Lower leg skin (tissue), 4 donors: ENCODE results near the gene FAH. TPM values are rescaled to one million over a fixed set of nuclear protein-coding genes. Genes with fewer than 3 reads are reported as not detected.

Experiments
- DNase-seq, 2 donors: peaks; one replicate each; pipeline ENCODE4 v3.0.0-alpha.2; 2019; ENCODE audit warnings: low spot score in 2 of 2
- H3K4me3 ChIP-seq: fragments of 200-600 bp; sonication (generic); 2 replicates; pipeline ENCODE4 v1.5.1; 2017; ENCODE audit warnings: mild to moderate bottlenecking, low read depth; ENCODE audit not compliant: poor library complexity, severe bottlenecking
- POLR2A ChIP-seq, 2 donors: fragments of 450-650 bp; IDR thresholded peaks; one replicate each; pipeline ENCODE4 v1.6.1; 2016 to 2017; ENCODE audit warnings: antibody characterized with exemption in 2 of 2, mild to moderate bottlenecking in 1 of 2, moderate library complexity in 1 of 2
- WGBS, 2 donors: methylation state at CpG; one replicate each; pipeline ENCODE4 v1.1.5; 2018; 5-methylcytosine and 5-hydroxymethylcytosine counted together
- intact Hi-C: fragments of 100-400 bp; cut with DNase I; formaldehyde crosslinking; loops from one replicate; pipeline ENCODE4 v1.15.0; 2023; ENCODE audit warnings: low total_unique reads
- total RNA-seq, 4 donors: library from RNA; depleted of rRNA; stranded (reverse); fragments of >200 nt; gene quantifications; one replicate each; pipeline ENCODE4 v1.1.0, GENCODE V29; 2016
- TF ChIP-seq, protein P1 (sequence below), 3 donors: fragments of 450-650 bp; IDR thresholded peaks; one replicate each; pipeline ENCODE4 v1.5.1; 2016; ENCODE audit warnings: antibody characterized with exemption in 3 of 3, mild to moderate bottlenecking in 3 of 3, moderate library complexity in 2 of 3

FAH gene
- total RNA-seq, 4 donors from 2014 or later = 9.8 to 19.9 (median 11.8) TPM

DNA sequence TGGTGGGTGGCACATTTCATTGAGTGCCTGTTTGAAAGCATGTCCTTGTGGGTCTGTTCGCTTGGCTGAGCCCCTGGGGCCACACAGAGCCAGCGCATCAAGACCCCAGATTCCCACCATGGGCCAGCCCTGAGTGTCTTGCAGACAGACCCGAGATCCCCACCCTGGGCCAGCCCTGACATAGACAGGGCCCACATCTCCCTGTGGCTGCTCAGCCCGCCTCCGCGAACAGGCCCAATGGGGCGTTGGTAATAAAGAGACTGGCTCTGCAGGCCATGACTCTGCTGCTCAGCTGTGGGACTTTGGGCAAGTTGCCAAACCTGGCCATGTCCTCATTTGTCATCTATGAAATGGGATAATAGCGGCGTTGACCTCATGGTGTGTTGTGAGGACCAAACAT is 22.6 kb downstream of the FAH start:
- intact Hi-C loops = no loop called here
- TF ChIP-seq, protein P1, sequence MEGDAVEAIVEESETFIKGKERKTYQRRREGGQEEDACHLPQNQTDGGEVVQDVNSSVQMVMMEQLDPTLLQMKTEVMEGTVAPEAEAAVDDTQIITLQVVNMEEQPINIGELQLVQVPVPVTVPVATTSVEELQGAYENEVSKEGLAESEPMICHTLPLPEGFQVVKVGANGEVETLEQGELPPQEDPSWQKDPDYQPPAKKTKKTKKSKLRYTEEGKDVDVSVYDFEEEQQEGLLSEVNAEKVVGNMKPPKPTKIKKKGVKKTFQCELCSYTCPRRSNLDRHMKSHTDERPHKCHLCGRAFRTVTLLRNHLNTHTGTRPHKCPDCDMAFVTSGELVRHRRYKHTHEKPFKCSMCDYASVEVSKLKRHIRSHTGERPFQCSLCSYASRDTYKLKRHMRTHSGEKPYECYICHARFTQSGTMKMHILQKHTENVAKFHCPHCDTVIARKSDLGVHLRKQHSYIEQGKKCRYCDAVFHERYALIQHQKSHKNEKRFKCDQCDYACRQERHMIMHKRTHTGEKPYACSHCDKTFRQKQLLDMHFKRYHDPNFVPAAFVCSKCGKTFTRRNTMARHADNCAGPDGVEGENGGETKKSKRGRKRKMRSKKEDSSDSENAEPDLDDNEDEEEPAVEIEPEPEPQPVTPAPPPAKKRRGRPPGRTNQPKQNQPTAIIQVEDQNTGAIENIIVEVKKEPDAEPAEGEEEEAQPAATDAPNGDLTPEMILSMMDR (IDR thresholded peaks at IDR 0.05) = no peak
- TF ChIP-seq POLR2A (IDR thresholded peaks at IDR 0.05) = no peak
- no peak for DNase-seq
- 91 to 99% methylated on average over 8 to 9 of the region's 9 CpGs for WGBS, 2 donors
- H3K4me3 ChIP-seq = no peak overlapping the region

DNA sequence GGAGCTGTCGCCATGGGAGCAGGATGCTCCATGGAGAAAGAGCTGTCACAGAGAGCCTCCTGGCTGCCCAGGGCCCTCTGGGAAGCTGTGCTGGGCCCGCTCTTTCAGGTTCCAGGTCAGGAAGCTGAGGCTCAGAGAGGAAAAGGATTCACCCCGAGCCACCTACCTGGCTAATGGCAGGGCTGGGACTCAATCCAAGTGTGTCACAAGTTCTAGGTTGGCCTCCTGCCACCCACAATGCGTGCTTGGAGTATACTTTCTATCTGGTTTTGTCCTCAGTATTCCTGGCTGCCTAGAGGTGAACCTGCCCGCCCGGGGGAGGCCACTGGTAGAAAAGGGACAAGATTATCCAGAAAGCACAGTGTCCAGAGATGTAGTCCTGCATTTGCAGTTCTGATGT is 23.6 kb downstream of the FAH start:
- DNase-seq = no peak
- TF ChIP-seq, protein P1 (IDR thresholded peaks at IDR 0.05) = no peak
- TF ChIP-seq POLR2A (IDR thresholded peaks at IDR 0.05) = no peak
- intact Hi-C loops = no loop called here
- no peak overlapping the region for H3K4me3 ChIP-seq
- 59 to 67% methylated on average over 6 of the region's 6 CpGs for WGBS, 2 donors

DNA sequence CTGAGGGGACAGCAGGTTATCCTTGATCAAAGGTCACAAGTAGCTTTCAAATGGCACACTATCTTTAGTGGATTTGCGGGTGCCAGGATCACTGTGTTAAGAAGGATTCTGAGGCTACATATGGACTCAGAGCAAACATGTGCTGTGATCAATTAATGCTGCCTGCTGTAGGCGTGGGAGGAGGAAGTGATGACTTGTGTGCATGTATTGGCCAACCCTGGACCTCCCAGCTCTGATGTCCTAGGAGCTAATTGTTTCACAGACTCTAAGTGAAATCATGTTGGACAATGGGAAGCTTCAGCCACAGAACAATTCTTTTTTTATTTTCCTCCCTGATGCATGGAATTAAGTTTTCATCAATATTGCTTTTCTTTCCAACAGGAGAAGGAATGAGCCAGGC is 24.4 kb downstream of the FAH start:
- intact Hi-C loops = no loop called here
- H3K4me3 ChIP-seq = no peak overlapping the region
- DNase-seq = no peak
- no peak for TF ChIP-seq POLR2A (IDR thresholded peaks at IDR 0.05)
- TF ChIP-seq, protein P1 (IDR thresholded peaks at IDR 0.05) = no peak
- 88 to 90% methylated on average over 2 of the region's 2 CpGs for WGBS, 2 donors

DNA sequence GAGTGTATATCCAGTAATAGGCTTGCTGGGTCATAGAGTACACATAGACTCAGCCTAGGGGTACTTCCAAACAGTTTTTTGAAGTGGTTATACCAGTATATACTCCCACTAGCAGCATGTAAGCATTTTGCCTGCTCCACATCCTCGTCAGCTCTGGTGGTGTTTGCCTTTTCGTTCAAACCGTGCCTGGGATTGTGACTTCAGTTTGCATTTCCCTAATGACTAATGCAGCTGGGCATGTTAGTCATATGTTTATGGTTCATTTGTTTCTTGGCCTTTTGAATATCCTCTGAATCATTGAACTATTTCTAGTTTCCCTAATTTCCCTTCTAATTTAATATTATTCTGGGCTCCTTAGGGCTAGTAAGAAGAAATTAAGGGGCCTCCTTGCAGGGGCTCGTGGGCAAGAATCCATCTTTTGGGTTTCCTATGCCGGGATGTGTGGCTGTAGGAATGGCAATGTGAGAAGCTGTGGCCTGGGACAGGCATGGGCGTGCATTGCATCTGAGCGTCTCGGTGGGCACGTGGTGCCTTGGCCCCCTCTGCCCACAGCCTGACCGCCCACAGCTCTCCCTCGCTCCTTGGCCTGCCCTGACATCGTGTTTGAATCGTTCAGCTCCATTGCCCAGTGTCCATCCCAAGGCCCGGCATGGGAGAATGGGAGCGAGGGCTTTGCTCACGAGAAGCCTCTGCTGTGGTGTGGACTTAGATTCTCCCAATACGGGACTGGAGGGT is 26.4 kb downstream of the FAH start:
- no peak for DNase-seq
- WGBS, 2 donors = 84 to 85% methylated on average over 17 of the region's 17 CpGs
- no peak overlapping the region for H3K4me3 ChIP-seq
- TF ChIP-seq, protein P1 (IDR thresholded peaks at IDR 0.05) = no peak
- no peak for TF ChIP-seq POLR2A (IDR thresholded peaks at IDR 0.05)
- intact Hi-C loops = no loop called here

DNA sequence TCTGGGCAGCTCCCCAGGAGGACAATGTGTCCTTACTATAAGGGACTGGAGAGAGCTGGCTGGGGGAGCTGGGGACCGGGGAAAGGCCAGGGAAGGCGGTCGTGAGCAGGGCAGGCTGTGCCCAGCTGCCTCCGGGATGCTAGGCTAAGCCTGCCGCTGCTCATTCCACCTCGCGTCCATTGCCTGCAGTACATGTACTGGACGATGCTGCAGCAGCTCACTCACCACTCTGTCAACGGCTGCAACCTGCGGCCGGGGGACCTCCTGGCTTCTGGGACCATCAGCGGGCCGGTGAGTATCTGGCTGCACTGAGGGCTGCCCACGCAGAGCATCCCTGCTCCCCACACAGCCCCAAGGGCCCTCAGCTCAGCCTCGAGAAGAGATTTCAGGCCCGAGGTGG is 27.1 kb downstream of the FAH start:
- no peak for DNase-seq
- intact Hi-C loops = no loop called here
- TF ChIP-seq, protein P1 (IDR thresholded peaks at IDR 0.05) = no peak
- TF ChIP-seq POLR2A (IDR thresholded peaks at IDR 0.05) = no peak
- 86 to 91% methylated on average over 16 of the region's 16 CpGs for WGBS, 2 donors
- no peak overlapping the region for H3K4me3 ChIP-seq

DNA sequence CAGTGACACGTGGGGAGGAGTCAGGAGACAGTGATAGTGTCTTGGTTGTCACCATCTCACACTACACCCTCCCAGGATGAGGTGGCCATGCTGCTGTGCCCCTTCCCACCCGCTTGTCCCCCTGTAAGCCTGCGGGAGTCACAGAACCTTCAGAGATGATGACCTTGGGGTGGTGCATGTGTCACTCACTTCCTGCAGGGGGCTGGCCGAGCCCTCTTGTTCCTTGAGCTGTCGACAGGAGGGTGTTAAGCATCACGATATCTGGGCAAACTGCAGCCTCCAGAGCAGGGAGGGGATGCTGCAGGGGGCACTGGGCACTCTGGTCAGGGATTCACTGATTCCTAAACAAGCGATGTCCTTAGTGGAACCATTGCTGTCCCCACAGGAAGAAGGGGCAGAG is 27.7 kb downstream of the FAH start:
- intact Hi-C loops = no loop called here
- no peak overlapping the region for H3K4me3 ChIP-seq
- DNase-seq = no peak
- WGBS, 2 donors = 92 to 93% methylated on average over 6 to 7 of the region's 7 CpGs
- TF ChIP-seq, protein P1 (IDR thresholded peaks at IDR 0.05) = no peak
- no peak for TF ChIP-seq POLR2A (IDR thresholded peaks at IDR 0.05)
